Measurements from ENCODE around the gene CEP57L1.
"Not testable (repeated sequence)": the region's sequence is repeated elsewhere in the genome, so short reads cannot be mapped to it uniquely, and the experiment has no call there.

Gene CEP57L1

DNA sequence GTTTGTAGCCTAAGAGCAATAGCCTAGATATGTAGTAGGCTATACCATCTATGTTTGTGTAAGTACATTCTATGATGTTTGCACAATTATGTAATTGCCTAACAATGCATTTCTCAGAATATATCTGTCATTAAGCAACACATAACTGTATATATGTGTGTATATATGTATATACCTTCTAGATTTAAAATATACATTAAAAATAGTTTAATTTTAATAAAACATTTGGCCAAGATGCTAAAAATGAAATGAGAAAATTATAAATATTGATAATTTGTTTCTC is 21.2 kb upstream of the CEP57L1 start:
- DNase-seq: no peak

DNA sequence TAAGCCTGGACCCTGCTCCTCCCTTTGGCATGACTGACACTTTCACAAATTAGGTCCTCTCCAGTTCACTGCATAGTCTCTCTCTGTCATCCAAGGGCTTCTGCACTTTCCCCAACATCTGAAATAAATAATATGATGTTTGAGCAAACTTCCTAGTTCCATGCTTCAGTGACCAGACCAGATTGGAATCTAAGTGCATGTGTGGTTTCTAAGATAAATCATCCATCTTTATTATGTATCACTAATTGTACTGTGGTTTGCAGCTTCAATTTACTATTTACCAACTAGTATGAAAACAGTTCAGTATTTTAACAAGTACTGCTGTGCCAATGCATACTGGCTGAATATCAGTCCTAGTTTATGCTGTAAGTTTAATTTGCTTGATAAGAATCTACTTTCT is 19.4 kb upstream of the CEP57L1 start:
- no peak for DNase-seq

DNA sequence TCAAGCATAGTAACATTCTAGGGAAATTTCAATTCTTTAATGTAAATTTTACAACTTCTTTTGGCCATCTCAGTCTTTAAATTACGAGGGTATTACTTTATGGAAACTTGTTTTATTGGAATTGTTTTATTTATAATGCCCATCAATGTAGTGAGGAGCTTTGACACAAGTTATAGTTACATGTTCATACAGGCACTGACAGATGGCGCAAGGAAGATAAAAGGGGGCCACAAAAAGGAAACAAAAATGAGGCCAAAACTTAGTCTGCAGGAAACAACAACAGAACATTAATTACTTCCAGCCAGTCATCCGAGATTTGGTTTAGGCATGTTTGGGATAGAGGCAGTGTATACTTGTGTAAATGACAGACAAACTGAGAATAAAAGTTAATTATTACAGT is 18.9 kb upstream of the CEP57L1 start:
- no peak for DNase-seq

DNA sequence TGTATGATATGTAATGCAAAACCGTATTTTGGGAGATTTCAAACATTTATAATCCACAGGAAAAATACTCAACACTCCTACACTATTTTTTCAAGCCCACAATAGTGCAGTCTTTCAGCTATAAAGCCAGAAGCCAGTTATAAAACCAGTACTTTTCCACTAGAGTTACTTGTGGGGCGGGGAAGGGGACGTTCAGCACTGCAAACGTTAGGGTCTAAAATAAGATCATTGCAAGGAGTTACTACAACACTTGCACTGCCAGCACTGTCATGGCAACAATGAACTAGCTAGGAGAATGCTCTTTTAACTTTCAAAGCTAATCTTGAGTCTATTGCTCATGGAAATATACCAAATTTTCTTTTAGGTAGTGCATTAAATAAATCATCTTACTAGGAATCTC is 15.3 kb upstream of the CEP57L1 start:
- DNase-seq: no peak

DNA sequence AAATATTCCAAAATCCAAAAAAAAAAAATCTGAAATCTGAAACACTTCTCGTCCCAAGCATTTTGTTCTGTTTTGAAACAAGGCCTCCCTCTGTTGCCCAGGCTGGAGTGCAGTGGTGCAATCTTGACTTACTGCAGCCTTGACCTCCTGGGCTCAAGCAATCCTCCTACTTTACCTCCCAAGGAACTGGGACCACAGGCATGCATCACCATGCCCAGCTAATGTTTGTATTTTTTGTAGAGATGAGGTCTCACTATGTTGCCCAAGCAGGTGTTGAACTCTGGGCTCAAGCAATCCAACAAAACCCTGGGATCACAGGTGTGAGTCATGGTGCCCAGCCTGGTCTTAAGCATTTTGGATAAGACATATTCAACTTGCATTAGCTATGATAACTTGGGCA is 14.3 kb upstream of the CEP57L1 start:
- no peak for DNase-seq

DNA sequence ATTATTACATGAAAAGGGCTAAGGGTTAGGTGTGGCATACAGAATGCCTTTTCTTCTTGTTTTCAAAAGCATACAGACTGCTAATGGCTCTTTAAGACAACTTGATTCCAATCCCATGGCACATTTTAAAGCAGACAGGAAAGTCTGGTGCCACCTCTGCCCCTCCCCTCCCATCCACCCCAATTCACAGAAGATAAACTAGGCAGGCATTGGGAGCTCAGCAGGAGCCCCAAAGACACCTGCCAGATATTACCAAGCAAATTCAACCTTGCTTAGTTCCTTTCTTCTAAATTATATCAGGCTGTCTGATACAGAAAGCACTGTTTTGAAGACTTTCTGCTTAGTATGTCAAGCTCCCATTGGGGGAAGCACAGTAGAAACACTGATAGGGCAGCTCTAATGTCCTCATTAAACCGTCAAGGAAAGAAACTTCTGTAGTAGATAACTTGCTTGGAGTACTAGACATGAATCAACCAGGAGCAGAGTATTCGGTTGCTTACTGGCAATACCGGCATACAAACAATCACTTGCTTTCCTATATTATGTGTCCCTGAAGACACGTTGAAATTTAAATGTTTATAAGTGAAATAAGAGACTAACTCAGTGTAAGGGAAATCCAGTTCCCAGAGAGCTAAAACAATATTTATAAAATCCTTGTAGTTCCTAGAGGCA is 13.7 kb upstream of the CEP57L1 start:
- DNase-seq: no peak

DNA sequence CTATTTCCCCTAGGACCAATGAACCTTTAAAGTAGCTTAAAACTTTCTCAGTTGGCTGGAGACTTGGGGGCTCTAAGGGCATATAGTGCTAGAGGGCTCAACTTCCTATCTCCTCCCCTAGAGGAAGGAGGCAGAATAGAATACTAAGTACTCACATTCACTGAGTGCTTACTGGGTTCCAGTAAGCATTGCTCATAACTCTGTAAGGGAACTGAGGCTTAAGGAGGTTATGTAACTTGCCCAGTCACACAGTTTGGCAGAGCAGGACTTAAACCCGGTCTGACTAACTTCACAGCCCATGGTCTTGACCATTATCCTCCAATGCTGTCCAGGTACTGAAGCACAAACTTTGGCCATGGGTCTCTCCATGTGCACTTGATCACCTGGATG is 13.1 kb upstream of the CEP57L1 start:
- DNase-seq: no peak

DNA sequence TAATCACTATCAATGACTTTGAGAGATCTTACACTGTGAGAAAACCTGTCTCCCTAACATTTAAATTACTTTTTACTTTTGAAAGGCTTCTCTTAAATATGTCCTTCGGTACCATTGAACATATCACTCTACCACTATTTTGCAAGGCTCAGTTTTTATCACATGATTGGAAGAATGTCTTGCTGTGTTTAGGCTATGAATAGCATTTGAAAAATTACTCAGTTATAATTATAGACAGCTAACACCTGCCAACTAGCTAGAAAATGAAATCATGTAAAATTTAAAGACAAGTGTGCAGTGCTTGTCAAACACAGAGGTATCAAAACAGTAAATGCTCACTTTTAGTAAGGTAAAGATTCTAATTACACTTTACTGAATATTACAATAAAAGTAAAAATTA is 11.7 kb upstream of the CEP57L1 start:
- DNase-seq: no peak

DNA sequence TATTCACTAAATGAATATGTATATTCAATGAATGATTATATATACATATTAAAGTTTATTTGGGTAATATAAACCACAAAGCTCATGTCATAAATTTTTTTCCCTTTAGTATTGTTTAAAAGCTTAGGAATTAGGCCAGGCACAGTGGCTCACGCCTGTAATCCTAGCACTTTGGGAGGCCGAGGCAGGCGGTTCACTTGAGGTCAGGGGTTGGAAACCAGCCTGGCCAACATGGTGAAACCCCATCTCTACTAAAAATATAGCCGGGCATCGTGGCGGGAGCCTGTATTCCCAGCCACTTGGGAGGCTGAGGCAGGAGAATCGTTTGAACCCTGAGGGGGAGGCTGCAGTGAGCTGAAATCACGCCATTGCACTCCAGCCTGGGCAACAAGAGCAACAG is 11.2 kb upstream of the CEP57L1 start:
- not testable (repeated sequence) for DNase-seq

DNA sequence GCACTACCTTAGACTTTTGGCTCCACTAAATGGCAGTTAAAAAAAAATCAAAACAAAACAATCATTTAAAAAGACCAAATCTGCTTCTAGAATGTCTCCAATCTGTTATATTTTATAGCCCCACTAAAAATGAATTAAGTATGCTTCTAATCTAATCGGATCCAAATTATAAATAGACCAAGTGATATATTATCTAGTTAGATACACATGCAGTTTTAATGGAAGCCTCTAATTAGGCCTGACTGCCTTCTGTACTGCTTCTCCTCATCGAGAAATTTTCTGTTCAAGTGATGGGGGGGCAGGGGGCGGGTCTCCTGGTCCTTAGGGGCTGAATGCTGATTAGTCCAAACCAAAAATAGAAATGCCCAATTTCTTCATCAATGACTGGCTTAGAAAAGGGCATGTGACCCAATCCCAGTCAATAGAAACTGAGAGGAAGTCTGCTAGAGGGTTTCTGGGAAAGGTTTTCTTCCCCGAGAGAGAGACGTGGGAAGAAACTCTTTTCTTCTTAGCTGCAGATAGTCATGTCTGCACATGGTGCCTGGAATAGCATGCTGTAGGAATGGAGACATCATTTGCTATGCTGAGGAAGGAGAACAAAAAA is 7.5 kb upstream of the CEP57L1 start:
- no peak for DNase-seq

DNA sequence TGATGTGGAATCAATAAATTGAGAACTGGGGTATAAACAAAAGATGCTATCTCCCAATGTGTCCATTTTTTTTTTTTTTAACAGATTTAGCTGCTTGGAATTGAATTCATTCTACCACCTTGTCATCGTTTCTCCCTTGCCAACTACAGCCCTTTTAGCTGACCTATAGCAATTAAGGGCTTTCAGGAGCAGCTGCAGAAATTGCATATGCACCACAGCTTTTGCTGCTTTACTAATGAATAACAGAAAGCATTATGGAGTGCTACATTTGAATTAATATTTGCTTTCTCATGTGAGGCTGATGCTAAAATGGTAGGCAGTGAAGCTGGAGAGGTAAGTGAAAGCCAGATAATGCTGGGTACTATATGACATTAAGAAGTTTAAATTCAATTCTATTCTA is 6.3 kb upstream of the CEP57L1 start:
- DNase-seq: no peak

DNA sequence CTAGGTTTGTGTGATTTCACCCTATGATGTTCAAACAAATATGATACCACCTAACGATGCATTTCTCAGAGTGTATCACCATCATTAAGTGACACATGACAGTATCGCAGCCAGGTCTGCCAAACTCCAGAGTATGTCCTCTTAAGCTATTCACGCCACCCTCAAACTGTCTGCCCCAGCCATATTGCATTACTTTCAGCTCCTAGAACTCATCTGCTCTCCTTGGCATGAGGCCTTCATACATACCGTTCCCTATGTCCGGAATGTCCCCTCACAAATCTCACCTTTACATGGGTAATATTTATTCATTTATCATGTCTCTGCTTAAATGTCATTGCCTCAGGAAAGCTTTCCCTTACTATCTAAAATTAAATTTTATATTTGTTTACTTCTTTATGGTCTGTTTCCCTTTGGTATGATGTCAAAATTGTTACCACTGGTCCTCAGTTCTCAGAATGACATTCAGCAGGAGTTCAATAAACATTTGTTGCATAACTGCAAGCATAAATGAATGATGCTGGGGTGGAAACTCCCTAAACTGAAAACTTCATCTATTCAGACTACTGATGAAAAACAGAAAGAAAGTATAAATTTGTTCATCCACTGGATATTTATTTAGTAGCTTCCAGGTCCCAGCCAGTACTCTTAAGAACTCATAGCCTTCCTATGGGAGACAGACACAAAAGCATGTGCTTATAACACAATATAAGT is 3.8 kb upstream of the CEP57L1 start:
- DNase-seq: peak in 1 of 5 experiments; percentile 21

DNA sequence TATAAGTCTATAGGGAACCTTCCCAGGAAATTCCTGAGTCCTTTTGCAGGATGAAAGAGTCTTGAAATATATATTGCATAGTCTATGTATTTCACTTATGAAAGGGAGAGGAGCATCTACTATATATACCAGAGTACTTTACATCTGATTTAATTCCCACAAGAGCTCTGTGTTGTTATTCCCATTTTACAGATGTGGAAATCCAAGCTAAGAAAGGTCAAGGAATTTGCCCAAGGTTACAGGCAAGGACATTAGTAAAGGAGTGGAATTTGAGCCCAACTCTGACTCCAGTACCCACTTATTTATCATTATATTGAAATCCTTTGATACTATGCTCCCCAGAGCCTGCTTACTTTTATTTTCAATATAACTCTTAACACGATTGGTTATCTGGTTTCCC is 3.2 kb upstream of the CEP57L1 start:
- no peak for DNase-seq

DNA sequence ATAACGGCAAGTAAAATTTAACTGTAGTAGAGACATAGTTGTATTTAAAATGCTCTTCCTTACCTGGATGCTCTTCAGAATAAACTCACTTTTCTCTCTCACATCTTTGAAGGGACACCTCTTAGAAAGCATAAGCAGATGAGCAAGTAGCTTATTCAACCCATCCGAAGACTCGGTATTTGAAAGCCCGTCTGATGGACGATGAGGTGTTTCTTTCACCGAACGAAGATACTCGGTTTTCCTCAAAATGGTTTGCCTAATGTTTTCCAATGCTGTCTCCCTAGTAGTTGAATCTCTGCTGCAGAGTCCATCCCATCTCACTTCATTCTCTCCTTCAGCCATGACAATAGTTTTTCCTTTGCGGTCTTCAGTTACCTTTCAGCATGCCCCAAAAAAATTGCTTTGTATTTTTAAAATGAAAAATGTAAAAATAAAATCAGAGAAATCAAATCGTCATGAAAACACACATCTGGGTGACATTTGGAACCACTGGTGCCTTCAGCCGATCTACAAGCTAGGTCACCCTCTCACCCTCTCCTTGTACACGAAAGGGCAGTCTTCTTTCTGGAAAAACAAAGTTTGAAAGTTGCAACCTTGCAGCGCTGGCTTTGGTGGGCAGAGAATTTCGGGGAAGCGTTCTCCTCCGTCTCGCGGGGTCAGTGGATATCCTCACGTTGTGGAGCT is 1.4 kb upstream of the CEP57L1 start:
- peak in 1 of 5 experiments; percentile 19 for DNase-seq

DNA sequence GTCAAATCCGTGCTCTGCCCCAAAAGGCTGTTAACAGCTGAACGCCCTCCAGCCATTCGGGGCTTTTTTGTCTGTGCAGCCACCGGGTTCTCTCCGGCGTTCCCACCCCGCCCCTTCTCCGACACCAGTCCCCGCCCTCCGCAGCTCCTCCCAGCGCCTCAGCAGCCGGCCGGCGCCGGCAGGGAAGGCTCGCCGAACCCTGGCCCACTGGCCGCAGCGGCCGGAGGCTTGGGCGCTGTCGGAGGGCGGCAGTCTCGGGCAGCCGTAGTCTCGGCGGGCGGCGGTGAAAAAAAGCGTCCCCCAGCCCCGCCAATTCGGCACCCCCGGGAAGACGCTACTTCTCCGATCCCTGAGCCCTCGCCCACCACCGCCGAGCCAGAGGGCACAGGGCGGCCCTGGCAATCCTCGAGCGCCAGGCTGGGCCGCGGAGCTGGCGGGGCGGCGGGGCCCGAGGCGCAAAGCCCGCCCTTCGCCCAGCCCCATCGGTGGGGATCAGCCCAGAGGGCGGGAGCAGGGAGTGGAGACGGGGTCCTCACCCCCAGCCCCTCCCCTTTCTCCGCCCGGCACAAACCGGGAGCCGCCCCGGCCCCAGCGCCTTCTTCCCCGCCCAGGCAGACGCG is 781 bp upstream of the CEP57L1 start, which contains the start of gene SESN1:
SESN1 (minus strand) TSS at position 431 of the 620 bp plus-strand sequence. CDS start 773 bp downstream, outside the sequence.
- DNase-seq: peak; percentile 71 to 96 (median 76)

DNA sequence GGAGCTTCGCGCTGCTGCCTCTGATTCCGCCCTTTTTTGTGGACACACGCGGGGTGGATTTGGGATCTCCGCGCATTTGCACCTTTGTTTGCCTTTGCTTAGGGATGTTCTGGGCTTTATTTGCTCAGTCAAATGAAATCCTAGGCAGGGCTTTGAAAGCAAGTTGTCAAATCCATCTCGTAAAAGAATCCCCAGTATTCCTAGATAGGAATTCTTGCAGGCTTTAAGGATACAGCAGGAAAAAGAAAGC is 453 bp downstream of the CEP57L1 start:
- no peak for DNase-seq

DNA sequence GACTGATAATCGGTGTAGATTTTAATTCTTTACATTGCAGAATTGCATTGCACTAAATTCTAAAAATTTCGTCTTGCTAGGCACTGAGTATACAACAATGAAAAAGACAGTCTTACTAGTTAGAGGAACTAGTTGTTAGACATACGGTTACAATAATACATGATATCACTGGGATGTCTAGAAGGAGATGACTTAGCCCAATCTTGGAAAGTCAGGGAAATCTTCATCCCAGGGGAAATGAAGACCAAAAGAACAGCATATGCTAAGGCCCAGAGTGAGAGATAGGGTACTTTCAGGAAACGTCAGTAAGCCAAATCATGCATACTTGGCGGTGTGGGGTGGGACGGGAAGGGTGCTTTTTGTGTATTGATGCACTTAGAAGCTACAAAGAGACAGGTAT is 901 bp downstream of the CEP57L1 start:
- DNase-seq: no peak

DNA sequence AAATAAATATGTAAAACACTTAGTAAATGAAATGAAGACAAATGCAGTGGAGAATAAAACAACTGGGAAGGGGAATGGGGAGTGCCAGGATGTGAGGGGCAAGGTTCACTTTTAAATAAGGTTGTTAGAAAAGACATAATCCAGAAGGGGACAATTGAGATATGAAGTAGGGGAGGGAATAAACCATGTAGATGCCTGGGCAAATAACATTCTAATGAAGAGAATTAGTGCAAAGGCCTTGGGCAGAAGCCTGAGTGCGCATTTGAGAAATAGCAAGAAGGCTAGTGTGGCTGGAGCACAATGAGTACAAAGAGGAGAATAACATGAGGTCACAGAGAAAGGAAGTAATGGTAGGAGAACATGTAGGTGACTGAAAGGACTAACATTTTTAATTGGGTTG is 2.4 kb downstream of the CEP57L1 start:
- DNase-seq: no peak

DNA sequence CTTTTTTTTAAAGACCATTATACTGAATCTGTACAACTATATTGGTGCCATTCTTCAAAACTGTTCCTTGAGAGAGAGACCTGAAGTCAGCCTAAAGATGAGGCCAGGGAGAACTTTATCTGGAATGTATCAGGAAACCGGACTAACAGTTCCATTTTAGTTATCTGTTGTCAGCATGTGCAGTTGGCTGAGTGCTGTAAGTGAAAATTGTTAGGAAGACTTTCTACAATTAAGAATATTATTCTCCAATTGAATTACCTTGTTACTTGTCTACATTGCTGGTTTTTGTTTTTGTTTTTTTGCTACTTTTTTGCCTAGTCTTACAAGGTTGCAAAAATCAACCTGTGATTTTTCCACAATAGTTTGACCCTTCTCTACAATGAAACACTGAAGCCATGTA is 7.5 kb downstream of the CEP57L1 start:
- DNase-seq: no peak

DNA sequence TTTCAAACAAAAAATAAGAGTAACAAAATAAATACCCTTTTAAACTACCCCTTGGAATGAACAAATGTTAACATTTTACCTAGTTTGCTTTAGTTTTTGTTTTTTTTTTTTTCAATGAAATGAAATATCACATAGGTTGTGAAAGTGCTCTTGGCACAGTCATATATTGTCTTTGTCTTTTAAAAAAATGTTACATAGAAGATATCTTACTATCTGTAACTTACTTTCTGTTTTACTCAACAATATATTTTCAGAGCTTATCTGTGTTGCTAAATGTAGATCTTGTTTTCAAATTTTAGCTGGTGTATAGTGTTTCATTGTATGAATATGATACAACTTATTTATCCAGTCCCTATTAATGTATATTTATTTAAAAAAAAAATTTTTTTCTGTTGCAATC is 8.6 kb downstream of the CEP57L1 start:
- DNase-seq: peak in 1 of 5 experiments; percentile 71

DNA sequence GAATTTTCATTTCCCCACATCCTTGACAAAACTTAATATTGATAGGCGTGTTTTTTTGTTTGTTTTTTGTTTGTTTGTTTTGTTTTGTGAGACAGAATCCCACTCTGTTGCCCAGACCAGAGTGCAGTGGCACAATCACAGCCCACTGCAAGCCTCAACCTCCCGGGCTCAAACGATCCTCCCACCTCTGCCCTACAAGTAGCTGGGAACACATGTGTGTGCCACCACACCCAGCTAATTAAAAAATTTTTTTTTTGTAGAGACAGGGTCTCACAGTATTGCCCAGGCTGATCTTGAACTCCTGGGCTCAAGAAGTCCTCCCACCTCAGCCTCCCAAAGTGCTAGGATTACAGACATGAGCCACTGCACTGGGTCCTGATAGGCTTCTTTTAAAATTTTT is 9.2 kb downstream of the CEP57L1 start:
- DNase-seq: no peak

DNA sequence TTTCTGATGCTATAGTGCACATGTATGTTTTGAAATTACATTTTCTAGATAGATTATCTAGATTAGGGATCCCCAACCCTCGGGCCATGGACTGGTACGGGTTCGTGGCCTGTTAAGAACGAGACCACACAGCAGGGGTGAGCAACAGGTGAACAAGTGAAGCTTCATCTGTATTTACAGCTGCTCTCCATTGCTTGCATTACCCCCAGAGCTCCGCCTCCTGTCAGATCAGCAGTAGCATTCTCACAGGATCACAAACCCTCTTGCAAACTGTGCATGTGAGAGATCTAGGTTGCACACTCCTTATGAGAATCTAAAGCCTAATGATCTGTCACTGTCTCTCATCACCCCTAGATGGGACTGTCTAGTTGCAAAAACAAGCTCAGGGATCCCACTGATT is 10.4 kb downstream of the CEP57L1 start:
- DNase-seq: peak in 1 of 5 experiments; percentile 42

DNA sequence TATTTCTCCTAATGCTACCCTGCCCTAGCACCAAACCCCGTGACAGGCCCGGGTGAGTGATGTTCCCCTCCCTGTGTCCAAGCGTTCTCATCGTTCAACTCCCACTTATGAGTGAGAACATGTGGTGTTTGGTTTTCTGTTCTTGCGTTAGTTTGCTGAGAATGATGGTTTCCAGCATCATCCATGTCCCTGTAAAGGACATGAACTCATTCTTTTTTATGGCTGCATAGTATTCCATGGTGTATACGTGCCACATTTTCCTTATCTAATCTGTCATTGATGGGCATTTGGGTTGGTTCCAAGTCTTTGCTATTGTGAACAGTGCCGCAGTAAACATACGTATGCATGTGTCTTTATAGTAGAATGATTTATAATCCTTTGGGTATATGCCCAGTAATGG is 14.4 kb downstream of the CEP57L1 start:
- DNase-seq: not testable (repeated sequence)

DNA sequence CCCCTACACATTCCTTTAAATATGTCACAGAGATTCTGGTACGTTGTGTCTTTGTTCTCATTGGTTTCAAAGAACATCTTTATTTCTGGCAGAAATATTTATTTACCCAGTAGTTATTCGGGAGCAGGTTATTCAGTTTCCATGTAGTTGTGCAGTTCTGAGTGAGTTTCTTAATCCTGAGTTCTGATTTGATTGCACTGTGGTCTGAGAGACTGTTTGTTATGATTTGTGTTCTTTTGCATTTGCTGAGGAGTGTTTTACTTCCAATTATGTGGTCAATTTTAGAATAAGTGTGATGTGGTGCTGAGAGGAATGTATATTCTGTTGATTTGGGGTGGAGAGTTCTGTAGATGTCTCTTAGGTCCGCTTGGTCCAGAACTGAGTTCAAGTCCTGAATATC is 17.4 kb downstream of the CEP57L1 start:
- DNase-seq: not testable (repeated sequence)

Measured in T-helper 2 cell (primary cell).